Jurkat, Clone E6-1 (cell line): ENCODE results near the gene ACER1.
A peak's percentile ranks its signal among the peaks of the same experiment; 100 is the strongest.
"Not testable (repeated sequence)": the region's sequence is repeated elsewhere in the genome, so short reads cannot be mapped to it uniquely, and the experiment has no call there.

Experiments
- DNase-seq: peaks from one replicate; pipeline ENCODE4 v3.0.0-alpha.2; 2011; ENCODE audit warnings: low read depth, low spot score
- H3K4me3 ChIP-seq: 2 replicates; pipeline ENCODE4 v1.5.1; 2011; ENCODE audit warnings: mild to moderate bottlenecking, low read length, control low read depth, moderate library complexity

Gene ACER1

DNA sequence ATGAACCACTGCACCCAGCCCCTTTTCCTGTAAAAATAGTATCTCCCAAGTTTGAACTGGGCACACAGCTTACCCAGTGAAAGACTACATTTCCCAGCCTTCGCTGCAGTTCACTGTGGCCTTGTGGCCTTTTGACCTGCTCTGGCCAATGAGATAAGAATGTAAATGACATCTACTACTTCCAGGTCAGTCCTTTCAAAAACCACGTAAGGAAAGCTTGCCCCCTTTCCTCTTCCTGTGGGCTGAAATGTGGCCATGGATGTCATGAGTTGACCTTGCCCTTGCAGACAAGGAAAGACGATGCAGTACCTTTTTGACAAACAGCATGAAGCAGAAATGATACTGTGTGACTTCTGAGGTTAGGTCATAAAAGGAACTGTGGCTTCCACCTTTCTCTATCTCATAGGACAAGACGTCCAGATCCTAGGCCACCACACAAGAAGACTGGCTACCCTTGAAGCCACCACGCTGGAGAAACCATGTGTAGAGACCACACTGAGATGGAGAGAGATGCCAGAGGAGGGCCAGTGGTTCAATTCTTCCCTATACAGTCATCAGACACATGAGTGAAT, 19.9 kb downstream of the ACER1 start:
- no peak for DNase-seq
- H3K4me3 ChIP-seq = no peak overlapping the region

DNA sequence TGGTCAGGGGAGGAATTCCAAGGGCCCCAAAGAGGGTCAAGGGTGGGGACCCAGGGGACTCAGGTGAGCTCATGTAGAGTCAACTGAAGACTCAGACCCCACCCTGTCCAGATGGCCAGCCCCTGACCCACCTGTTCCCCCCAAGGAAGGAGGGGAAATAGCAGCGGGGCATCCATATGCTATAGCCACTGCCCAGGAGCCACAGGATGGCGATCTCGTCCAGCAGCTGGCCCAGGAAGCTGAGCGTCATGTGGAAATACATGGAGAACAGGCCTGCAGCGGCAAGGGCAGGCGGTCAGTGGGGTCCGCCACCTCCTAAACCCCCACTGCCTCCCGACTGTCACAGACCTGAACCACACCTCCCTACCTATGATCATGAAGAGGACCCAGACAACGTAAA, 21.4 kb downstream of the ACER1 start:
- DNase-seq = no peak
- no peak overlapping the region for H3K4me3 ChIP-seq

DNA sequence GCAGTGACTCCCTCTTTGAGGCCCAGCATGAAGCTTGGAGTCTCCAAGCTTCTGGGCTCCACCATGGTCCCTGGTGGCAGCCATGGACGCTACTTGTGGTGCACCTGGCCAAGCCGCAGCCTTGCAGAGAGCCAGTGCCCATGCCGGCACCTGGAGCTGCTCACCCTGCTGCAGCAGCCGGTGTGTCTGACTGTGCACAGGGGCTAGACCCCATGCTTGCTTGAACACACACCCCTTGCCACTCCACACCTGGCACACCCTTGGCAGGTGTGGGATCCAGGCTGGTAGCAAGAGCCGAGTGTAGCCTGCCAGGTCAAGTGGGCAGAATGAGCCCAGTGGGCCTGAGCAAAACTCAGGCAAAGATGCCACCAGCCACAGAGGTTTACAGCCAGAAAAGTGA, 35.0 kb downstream of the ACER1 start:
- H3K4me3 ChIP-seq = no peak overlapping the region
- DNase-seq = no peak

DNA sequence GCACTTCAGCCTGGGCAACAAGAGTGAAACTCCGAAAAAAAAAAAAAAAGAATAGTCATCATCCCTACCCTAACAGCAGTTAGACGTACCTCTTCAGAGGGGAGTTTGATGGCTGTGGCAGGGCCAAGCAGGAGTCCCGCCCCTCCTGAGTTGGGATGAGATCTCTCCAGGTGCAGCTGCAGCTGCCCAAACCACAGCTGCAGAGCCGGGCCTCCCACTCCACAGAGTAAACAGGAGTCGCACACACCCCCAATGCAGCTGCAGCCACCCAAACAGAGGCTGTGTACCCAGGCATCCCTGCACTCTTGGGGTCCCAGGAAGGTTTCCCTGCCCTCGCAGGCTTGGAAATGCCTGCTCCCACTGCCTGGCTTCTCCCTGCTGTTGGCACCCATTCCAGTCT, 36.2 kb downstream of the ACER1 start:
- DNase-seq = peak; percentile 20
- H3K4me3 ChIP-seq = no peak overlapping the region

DNA sequence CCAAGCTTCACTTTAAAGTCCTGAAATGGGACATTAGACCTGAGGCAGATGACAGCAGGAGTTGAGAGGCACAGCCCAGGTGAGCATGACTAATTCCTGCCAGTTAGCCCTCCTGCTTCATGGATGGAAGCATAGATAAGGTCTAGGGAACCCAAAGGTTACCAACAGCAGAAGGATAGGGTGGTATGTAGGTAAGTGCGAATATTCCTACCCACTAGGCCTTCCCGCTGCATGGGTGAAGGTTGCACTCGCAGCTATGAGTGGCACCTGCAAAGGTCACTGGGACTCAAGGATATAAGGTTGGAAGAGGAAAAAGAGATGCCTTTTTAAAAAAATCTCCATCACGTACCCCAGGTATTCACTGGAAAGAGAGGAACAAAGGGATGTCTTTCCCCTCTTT, 41.4 kb downstream of the ACER1 start:
- DNase-seq = peak; percentile 9
- H3K4me3 ChIP-seq = no peak overlapping the region

DNA sequence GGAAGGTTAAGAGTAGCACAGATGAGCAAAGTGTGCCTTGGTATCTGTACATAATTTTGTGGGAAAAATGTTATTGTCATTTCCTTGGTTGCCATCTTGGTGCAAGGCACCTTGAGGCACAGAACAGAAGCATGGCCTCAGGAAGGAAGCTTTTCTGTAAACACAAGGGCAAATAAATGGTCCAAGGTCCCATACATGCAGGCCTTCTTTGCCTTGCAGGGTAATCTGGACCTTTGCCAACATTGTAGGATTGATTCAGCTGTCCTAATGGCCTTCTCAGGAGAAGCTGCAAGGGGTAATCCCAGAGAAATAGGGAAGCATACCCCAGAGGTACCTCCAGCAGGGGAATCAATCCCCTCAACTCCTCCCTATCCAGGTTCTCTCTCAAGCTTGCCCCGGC, 44.7 kb downstream of the ACER1 start:
- no peak overlapping the region for H3K4me3 ChIP-seq
- no peak for DNase-seq

DNA sequence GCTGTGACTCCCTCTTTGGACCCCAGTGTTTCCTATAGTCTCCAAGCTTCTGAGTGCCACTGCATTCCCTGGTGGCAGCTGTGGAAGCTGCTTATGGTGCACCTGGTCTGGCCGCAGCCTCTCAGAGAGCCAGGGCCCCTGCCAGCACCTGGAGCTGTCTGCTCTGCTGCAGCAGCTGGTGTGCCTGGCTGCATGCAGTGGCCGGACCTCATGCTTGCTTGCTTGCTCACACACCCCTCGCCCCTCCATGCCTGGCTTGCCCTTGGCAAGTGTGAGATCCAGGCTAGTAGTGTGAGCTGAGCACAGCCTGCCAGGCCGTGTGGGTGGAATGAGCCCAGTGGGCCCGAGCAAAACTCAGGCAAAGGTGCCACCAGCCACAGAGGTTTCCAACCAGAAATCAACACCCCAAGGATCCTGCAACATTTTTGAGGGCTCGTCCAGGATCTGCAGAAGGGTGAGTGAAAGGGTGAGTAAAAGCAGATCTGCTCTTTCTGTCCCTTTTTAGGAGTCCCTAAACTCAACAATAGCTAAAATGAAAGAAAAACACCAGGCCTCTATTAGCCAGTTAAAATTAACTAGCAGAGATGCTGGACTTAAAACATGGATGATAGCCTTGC, 46.0 kb downstream of the ACER1 start:
- no peak for DNase-seq
- no peak overlapping the region for H3K4me3 ChIP-seq

DNA sequence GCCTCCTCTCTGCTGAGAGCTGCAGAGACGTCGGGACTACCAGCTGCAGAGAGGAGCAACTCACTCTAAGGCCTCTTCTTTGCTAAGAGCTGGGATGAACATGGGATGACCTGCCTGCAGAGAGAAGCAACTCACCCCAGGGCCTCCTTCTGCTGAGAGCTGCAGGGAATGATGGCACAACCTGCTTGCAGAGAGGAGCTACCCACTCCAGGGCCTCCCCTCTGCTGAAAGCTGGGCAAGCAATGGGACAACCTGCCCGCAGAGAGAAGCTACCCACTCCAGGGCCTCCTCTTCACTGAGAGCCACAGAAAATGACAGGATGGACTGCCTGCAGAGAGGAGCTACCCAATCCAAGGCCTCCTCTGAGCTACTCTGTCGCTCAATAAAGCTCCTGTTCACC, 46.7 kb downstream of the ACER1 start:
- no peak for DNase-seq

DNA sequence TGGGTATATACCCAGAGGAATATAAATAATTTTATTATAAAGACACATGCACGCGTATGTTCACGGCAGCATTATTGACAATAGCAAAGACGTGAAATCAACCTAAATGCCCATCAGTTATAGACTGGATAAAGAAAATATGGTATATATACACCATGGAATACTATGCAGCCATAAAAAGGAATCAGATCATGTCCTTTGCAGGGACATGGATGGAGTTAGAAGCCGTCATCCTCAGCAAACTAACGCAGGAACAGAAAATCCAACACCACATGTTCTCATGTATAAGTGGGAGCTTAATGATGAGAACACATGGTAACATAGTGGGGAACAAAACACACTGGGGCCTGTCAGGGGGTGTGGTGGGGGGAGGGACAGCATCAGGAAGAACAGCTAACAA, 51.0 kb downstream of the ACER1 start:
- DNase-seq, H3K4me3 ChIP-seq: not testable (repeated sequence)

More for the DNA sequence above, 46.7 kb downstream of the ACER1 start:
- H3K4me3 ChIP-seq = no peak overlapping the region

DNA sequence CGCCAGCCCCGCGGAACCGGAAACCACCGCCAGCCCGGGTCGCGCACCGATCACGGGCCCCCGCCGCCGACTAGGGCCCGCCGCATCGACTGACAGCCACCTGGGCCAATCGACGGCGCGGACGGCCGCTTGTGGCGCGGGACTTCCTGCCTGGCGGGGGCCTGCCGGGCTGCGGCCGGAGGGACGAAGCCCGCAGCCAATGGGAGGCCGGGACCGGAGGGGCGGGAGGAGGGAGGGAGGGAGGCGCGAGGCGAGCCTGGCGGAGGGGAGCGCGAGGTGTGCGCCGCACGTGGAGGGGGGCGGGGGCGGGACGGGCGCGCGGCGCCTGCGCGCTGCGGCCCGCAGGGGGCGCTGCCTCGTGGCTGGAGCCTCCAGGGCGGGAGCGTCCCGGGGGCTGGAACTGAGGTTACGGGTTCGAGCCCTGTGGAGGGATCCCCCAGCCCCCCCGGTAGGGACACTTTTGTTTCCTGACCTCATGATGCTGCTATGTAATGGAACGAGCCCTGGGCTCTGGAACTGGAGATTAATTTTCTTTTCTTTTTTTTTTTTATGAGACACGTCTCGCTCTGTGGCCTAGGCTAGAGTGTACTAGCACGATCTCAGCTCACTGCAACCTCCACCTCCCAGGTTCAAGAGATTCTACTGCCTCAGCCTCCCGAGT, 53.4 kb downstream of the ACER1 start, which contains the start of gene MLLT1:
Gene MLLT1, minus strand, starts transcription at position 45 of the 661 bp plus-strand sequence. CDS start 191 bp downstream, outside the sequence.
- DNase-seq = peak; percentile 94
- H3K4me3 ChIP-seq = peak within 1 kb of the TSS; percentile 86

DNA sequence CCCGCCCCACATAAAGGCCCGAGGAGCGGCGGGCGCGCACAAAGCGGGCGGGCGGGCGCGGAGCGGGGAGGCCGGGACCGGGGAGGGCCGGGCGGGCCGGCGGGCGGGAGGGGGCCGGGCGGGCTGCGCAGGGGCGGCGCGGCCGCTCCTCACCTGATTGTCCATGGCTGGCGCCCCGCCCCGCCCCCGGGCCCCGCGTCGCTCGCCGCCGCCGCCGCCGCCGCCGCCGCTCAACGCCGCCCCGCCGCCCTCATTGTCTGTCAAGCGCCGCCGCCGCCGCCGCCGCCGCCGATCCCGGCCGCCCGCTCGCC, 53.8 kb downstream of the ACER1 start:
- peak overlapping the region; percentile 86 for H3K4me3 ChIP-seq
- no peak for DNase-seq

DNA sequence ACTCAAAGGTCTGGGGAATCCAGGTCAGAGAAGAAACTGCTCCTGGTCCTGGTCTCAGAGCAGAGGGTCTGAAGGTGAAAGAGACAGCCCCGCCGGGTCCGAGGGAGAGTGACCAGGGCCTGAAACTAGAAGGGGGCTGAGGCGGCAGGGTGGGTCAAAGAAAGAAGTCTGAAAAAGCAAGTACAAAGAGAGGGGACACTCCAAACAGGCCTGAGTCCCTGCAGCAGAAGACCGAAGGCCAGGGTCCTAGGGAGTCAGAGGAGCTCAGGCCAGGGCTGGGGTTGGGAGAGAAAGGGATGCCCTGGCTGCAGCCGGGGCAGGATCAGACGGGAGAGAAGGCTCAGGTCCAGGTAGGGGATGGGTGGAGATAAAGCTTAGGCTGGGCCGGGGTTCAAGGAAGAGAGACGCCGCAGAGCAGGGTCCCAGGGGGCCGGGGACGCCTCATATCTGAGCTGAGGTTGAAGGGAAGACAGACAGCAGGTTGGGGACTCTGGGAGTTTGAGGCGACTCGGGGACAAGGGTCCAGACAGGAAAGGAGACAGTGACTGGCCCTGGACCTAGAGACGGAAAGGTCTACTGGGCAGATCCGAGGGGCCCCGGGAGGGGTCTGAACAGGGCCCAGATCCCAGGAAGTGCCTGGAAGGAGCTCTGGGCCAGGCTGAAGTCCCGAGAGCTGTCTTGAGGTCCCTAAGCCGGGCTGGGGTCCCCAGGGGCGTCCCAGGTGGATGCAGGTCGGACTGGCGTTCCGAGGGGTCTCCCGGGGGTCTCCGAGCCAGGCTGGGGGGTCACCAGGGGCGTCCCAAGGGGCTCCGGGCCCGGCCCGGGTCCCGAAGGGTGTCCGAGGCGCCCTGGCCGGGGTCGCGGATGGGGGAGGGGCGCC, 54.4 kb downstream of the ACER1 start:
- no peak for DNase-seq
- peak overlapping the region; percentile 86 for H3K4me3 ChIP-seq

DNA sequence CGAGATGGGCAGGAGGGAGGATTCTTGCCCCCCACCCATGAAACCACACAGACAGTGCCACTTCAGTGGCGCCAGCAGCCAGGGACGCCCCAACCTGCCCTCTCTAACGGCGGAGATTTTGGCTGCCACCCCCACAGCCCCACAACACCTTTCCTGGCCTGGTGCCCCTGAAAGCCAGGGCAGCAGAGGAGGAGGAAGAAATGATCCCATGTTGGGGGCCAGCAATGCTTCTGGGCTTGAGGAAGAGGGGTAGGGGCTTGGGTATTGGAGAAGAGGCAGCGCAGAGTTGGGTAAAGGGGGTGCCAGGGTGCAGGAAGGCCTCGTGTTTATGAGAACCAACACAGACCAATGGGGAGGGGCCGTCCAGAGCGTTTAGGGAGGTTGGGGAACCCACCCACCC, 55.4 kb downstream of the ACER1 start:
- peak overlapping the region; percentile 86 for H3K4me3 ChIP-seq
- no peak for DNase-seq

DNA sequence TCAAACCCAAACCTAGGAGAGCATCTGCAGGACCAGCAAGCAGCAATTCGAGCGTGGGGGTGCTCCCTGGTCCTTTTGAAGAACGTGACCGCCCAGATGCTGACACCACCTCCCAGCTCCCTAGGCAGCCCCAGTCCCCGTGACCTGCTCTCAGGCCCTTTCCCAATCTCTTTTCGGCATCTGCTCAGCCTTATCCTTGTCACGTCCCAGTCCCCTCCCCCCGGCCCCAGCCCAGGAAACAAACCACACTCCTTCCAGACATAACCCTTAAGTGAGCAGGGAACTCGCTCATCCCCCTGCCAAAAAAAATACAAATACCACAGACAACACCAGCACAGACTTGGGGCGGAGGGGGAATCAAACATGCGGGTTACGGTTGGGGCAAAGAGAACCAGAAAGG, 57.0 kb downstream of the ACER1 start:
- H3K4me3 ChIP-seq = no peak overlapping the region

DNA sequence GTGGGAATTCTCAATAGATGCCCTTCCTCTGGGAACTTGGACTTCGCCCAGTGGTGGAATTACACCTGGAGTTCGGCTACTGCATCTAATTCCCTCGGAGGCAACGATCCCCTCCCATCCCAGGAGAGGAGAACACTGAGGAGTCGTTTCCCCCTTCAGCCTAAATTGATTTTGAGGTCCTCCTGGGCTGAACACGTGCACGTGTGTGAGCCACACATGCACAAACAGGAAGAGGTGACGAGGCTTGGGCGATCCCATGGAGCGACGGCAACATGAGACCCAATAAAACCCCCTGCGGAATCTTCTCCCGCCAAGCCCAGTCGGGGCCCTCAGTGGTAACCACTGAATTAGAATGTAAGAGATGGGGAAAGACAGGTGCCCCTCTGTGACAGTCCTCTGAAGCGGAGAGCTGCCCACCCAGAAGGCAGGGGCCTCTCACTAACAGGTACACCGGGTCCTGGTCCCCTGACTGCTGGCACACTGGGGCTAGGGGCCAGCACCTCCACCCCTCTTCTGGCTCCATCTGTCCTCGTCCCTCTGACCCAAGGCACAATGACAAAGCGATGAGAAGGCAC, 58.2 kb downstream of the ACER1 start:
- DNase-seq = no peak
- no peak overlapping the region for H3K4me3 ChIP-seq

More for the DNA sequence above, 57.0 kb downstream of the ACER1 start:
- no peak for DNase-seq

DNA sequence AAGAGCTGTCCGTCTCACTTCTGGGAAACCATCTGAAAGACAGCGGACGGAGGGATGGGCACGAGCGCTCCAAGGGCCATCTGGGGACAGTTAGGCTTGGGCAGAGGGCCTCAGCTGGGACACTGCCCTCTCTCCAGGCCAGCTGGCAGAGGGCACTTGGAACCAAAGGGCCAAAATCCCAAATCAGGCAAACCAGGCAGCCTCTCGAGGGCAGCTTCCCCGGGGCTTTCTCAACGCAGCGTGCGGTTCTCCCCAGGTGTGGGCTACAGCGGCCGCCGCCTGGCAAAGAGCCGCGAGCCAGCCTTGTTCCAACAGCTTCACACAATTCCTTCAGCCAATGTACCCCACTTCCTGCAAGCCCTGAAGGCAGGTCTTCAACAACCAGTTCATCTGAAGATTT, 58.7 kb downstream of the ACER1 start:
- DNase-seq = no peak
- H3K4me3 ChIP-seq = no peak overlapping the region

DNA sequence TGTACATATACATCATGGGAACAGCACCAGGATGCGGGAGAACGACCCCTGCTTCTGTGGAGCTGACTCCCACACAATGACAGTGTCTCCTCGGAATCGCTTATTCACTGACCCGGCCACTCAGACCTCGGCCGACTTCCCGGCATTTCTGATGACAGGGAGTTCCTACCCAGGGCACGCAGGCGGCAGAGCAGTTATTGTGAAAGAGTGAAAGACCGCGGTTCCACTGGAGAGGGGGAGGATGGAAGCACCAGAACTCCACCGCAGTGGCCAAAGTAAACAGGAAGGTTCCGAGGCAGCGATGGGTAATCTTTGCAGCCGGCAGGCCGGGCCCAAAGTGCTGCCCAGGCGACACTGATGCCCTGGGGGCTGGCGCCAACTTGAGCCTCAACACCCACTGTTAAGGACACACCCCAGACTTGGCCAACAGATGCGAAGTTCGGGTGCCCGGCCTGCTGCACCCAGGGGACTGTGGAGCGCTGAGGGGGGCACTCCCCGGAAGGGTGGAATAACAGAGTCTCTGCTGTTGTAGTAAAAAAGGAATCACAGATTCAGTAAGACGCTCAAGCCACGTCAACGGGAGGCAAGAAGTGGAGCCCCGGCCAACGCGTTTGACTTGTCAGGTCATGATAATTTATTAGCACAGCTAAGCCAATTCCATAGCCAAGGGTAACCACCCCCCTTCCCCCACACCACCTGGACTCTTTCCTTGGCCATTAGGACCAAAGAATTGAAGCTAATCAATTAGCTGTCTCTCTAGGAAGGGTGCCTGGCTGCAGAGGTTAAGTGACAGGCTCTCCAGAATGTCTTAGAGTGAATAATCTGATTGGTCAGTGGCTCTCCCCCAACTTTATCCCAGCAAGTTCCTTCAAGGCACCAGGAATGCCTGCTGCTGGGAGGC, 59.5 kb downstream of the ACER1 start:
- no peak for DNase-seq
- H3K4me3 ChIP-seq = no peak overlapping the region

DNA sequence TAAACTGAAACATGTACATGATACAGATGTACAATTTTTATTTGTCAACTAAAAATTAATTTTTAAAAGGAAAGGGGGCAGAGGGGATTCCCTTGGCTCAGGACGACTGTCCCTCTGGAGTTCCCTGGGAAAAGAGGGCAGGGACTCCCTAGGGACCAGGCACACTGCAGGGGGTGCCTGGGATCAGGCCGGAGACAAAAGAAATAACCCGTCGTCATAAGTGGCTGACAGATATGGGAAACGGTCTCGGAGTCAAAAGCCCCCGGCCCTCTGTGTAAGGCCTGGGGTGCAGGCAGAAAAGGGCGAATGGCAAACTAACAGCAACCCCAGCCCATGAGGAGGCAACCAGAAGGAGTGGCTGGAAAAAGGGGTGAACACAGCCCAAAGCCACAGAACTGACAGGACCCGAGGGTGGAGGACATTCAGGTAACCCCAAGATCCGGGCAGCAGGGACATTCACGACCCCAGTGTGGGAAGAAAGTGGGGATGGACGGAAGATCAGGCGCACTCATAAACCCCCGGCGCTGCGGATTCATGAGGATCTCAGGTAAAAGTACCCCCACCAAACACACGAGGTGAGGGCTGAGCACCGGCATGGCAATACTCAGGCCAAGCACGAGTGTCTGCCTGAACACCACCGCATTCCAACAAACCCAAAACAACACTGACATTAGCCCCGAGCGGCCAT, 60.4 kb downstream of the ACER1 start:
- no peak overlapping the region for H3K4me3 ChIP-seq
- no peak for DNase-seq
